AG09309 (cell line): ENCODE data around the gene CENPW.

ENCODE experiments used
- DNase-seq: peaks from one replicate; pipeline ENCODE4 v3.0.0-alpha.2; 2010; ENCODE audit warnings: low read depth
- H3K4me3 ChIP-seq: 2 replicates; pipeline ENCODE4 v1.5.1; 2011; ENCODE audit warnings: mild to moderate bottlenecking, low read depth, low read length, moderate library complexity; ENCODE audit not compliant: control insufficient read depth
- CTCF ChIP-seq: IDR thresholded peaks from 2 replicates; pipeline ENCODE4 v1.5.1; 2011; ENCODE audit warnings: mild to moderate bottlenecking, low read depth, low read length, inconsistent platforms; ENCODE audit not compliant: insufficient read depth, control insufficient read depth; ENCODE audit errors: missing control alignments

The CENPW gene

GRCh38 chr6:126396131-126396530, 56.2 kb downstream of the CENPW start:
- no peak for DNase-seq
- no peak for TF ChIP-seq CTCF
- H3K4me3 ChIP-seq = no peak overlapping the region
